Fibroblast of skin of right biceps (primary cell): Measurements from ENCODE around the gene DNMT3B.
A peak's percentile ranks its signal among the peaks of the same experiment; 100 is the strongest.
"Not testable (repeated sequence)": the region's sequence is repeated elsewhere in the genome, so short reads cannot be mapped to it uniquely, and the experiment has no call there.

Experiments
- DNase-seq: peaks from one replicate; pipeline ENCODE4 v3.0.0-alpha.2; 2013

The DNMT3B gene

GRCh38 chr20:32761831-32762753, at the start of gene DNMT3B:
TSS of gene DNMT3B (plus strand) at chr20:32762385. CDS start at chr20:32780324, 17,939 bp downstream.
- peak; percentile 87 for DNase-seq

GRCh38 chr20:32718749-32719348, 43.3 kb upstream of the DNMT3B start:
- no peak for DNase-seq

- peak; percentile 74 for DNase-seq
These were observed 34.5 kb upstream of the DNMT3B start for GRCh38 chr20:32727683-32728082.

- not testable (repeated sequence) for DNase-seq
These were observed 33.8 kb upstream of the DNMT3B start for GRCh38 chr20:32728435-32728834.

GRCh38 chr20:32729334-32729733, 32.9 kb upstream of the DNMT3B start:
- not testable (repeated sequence) for DNase-seq

- no peak for DNase-seq
These were observed 30.3 kb upstream of the DNMT3B start for GRCh38 chr20:32731882-32732266.

- peak; percentile 89 for DNase-seq
These were observed 24.6 kb upstream of the DNMT3B start for GRCh38 chr20:32737371-32738223.

GRCh38 chr20:32741151-32741550, 21.0 kb upstream of the DNMT3B start:
- no peak for DNase-seq

GRCh38 chr20:32742322-32743236, 19.6 kb upstream of the DNMT3B start:
- DNase-seq = no peak

GRCh38 chr20:32743237-32744112, 18.7 kb upstream of the DNMT3B start, which contains the start of gene COMMD7:
TSS of gene COMMD7 (minus strand) at chr20:32743467. CDS start at chr20:32743391, 76 bp downstream.
- peak; percentile 54 for DNase-seq

GRCh38 chr20:32749914-32750637, 12.1 kb upstream of the DNMT3B start:
- no peak for DNase-seq

- DNase-seq = no peak
These were observed 10.9 kb upstream of the DNMT3B start for GRCh38 chr20:32751293-32751692.

GRCh38 chr20:32751702-32752457, 10.3 kb upstream of the DNMT3B start:
- DNase-seq = no peak

GRCh38 chr20:32752458-32753250, 9.5 kb upstream of the DNMT3B start:
- peak; percentile 86 for DNase-seq

- DNase-seq = peak; percentile 46
These were observed 8.5 kb upstream of the DNMT3B start for GRCh38 chr20:32753731-32754130.

GRCh38 chr20:32756156-32756555, 6.0 kb upstream of the DNMT3B start:
- no peak for DNase-seq

GRCh38 chr20:32761417-32761830, 761 bp upstream of the DNMT3B start:
- DNase-seq = no peak

- DNase-seq = no peak
These were observed 593 bp downstream of the DNMT3B start for GRCh38 chr20:32762754-32763201.
